Measurements from ENCODE around the gene IL20RB. TPM values are rescaled to one million over a fixed set of nuclear protein-coding genes. Genes with fewer than 3 reads are reported as not detected.

IL20RB gene
- total RNA-seq, 1 donor from 2014 or later = 1.8 TPM

DNA sequence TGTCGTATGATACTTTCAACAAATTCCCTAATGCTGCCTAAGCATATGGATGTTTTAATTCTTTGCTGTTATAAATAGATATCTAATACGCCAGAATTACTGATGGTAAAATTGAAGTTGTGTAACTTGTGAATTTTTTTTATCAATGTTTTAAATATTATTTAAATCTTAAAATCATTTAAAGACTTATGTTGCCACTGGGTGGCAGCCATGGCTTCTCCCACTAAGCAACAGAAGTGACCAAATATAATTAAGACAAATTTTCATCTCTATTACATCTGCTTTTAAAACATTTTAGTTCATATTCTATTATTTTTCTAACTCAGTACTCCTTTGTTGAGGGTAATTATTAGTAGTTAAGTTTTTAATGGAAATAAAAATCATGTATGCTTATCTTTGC lies 8.1 kb upstream of the IL20RB start:
- no peak for DNase-seq
- Mint-ChIP-seq H3K36me3 (ENCODE audit: unreplicated experiment) (peaks cover 9% of the 10 kb centered on the region), H3K9me3 (ENCODE audit: unreplicated experiment) (no peaks in the 10 kb centered on the region), H3K4me3 (ENCODE audit: unreplicated experiment) (no peak overlapping the region), H3K4me1 (ENCODE audit: low read depth, unreplicated experiment) (peaks cover 3% of the 10 kb centered on the region), H3K27ac (ENCODE audit: unreplicated experiment) (no peak overlapping the region), H3K27me3 (ENCODE audit: unreplicated experiment) (no peaks in the 10 kb centered on the region)
- TF ChIP-seq, protein P1, sequence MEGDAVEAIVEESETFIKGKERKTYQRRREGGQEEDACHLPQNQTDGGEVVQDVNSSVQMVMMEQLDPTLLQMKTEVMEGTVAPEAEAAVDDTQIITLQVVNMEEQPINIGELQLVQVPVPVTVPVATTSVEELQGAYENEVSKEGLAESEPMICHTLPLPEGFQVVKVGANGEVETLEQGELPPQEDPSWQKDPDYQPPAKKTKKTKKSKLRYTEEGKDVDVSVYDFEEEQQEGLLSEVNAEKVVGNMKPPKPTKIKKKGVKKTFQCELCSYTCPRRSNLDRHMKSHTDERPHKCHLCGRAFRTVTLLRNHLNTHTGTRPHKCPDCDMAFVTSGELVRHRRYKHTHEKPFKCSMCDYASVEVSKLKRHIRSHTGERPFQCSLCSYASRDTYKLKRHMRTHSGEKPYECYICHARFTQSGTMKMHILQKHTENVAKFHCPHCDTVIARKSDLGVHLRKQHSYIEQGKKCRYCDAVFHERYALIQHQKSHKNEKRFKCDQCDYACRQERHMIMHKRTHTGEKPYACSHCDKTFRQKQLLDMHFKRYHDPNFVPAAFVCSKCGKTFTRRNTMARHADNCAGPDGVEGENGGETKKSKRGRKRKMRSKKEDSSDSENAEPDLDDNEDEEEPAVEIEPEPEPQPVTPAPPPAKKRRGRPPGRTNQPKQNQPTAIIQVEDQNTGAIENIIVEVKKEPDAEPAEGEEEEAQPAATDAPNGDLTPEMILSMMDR (IDR thresholded peaks at IDR 0.05; ENCODE audit: partially characterized antibody, unreplicated experiment) = no peak

DNA sequence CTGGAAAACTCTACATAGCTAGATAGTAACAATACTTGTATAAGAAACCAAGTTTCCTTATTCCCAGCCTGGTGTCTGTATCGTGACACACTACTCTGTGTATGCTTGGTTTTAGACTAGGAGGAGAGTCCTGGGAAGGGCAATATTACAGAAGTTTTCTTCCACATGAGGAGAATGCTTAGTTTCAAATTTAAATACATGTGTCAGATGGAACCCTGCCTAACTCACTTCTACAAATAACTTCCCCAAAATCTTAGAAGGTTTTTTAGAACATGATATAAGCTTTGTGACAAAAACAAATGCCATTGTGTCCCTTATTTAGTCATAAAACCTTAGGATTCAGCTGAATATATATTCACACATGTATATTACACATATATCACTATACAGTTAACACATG lies 7.2 kb upstream of the IL20RB start:
- H3K36me3 Mint-ChIP-seq (ENCODE audit: unreplicated experiment) = peaks cover 8% of the 10 kb centered on the region
- TF ChIP-seq, protein P1 (IDR thresholded peaks at IDR 0.05; ENCODE audit: partially characterized antibody, unreplicated experiment) = no peak
- peaks cover under 1% of the 10 kb centered on the region for H3K4me1 Mint-ChIP-seq (ENCODE audit: low read depth, unreplicated experiment)
- H3K9me3 Mint-ChIP-seq (ENCODE audit: unreplicated experiment) = no peaks in the 10 kb centered on the region
- no peak overlapping the region for H3K27ac Mint-ChIP-seq (ENCODE audit: unreplicated experiment)
- no peak for DNase-seq
- H3K27me3 Mint-ChIP-seq (ENCODE audit: unreplicated experiment) = no peaks in the 10 kb centered on the region
- H3K4me3 Mint-ChIP-seq (ENCODE audit: unreplicated experiment) = no peak overlapping the region

DNA sequence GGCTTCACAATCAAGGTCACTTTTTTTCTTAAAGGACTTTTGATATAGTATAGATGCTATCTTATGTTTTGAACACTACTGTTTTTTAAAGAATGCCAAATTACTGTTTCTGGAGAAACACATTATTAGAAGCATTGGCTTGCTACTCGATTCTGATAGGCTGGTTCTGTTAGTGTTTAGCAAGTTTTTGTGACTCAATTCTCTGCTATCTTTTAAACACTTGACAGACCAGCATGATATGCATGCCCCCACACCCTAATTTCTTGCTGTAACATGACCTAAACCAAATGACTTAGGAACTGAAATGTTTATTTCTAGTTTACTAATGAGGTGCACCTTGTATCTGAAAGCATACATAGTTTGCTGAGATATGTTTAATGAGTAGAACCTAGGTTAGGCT lies 5.5 kb upstream of the IL20RB start:
- TF ChIP-seq, protein P1 (IDR thresholded peaks at IDR 0.05; ENCODE audit: partially characterized antibody, unreplicated experiment) = no peak
- Mint-ChIP-seq H3K36me3 (ENCODE audit: unreplicated experiment) (no peaks in the 10 kb centered on the region), H3K9me3 (ENCODE audit: unreplicated experiment) (no peaks in the 10 kb centered on the region), H3K27ac (ENCODE audit: unreplicated experiment) (no peak overlapping the region), H3K4me1 (ENCODE audit: low read depth, unreplicated experiment) (no peaks in the 10 kb centered on the region), H3K4me3 (ENCODE audit: unreplicated experiment) (no peak overlapping the region), H3K27me3 (ENCODE audit: unreplicated experiment) (no peaks in the 10 kb centered on the region)
- no peak for DNase-seq

DNA sequence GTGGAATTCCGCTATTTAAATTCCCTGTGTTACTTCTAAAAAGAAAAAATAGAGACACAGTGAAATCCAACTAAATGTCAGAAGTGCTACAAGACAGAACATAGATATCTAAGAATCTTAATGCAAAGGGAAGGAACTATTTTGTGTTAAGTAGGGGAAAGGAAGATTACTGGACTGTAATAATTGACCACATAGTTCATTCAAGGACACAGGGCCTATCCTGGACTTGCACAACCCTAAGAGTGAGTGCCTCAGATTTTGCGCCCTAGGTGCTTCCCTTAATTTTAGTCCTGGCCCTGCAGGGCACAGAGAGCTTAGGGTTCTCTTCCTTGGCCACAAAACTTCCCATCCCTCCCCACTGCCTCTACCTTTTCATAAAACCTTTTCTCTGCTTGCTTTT lies 3.5 kb upstream of the IL20RB start:
- H3K9me3 Mint-ChIP-seq (ENCODE audit: unreplicated experiment) = no peaks in the 10 kb centered on the region
- no peaks in the 10 kb centered on the region for H3K4me1 Mint-ChIP-seq (ENCODE audit: low read depth, unreplicated experiment)
- DNase-seq = no peak
- H3K36me3 Mint-ChIP-seq (ENCODE audit: unreplicated experiment) = no peaks in the 10 kb centered on the region
- H3K27me3 Mint-ChIP-seq (ENCODE audit: unreplicated experiment) = no peaks in the 10 kb centered on the region
- H3K27ac Mint-ChIP-seq (ENCODE audit: unreplicated experiment) = no peak overlapping the region
- H3K4me3 Mint-ChIP-seq (ENCODE audit: unreplicated experiment) = no peak overlapping the region
- TF ChIP-seq, protein P1 (IDR thresholded peaks at IDR 0.05; ENCODE audit: partially characterized antibody, unreplicated experiment) = no peak

DNA sequence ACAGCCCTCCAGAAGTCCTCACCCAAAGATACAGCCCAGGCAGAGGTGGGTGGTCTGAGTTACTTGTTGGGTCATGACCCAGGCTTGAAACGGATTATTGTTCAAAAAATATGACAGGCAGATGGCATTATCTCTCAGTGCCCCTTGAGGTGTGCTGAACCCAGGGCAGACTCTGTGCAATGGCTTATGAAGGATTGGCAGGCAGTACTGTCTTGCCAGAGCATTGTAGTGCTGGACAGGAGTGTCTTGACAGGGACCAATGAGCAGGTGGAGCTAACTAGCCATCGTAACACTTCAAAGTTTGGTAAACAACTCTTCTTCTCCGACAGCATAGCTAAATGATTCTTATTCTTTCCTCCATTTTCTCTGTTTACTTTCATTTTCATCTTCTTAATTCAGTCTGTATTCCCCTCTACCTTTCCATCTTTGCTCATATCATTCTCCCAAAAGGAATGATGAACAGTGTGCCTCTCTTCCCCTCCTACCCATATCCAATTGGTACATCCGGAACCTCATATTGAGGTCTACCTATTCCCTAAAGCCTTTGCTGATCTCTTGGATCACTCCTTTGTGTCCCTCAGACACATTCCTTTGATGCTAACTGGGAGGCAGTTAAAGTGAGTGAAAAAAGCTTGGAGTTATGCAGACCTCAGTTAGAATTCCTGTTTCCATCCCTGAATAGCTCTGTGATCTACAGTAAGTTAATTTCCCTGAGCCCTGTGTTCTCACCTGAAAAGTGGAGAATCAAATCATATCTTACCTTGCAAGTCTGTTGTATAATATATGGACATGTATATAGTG lies 2.6 kb upstream of the IL20RB start:
- DNase-seq = no peak
- Mint-ChIP-seq H3K4me1 (ENCODE audit: low read depth, unreplicated experiment) (no peaks in the 10 kb centered on the region), H3K4me3 (ENCODE audit: unreplicated experiment) (no peak overlapping the region), H3K9me3 (ENCODE audit: unreplicated experiment) (no peaks in the 10 kb centered on the region), H3K27me3 (ENCODE audit: unreplicated experiment) (no peaks in the 10 kb centered on the region), H3K27ac (ENCODE audit: unreplicated experiment) (no peak overlapping the region), H3K36me3 (ENCODE audit: unreplicated experiment) (no peaks in the 10 kb centered on the region)
- TF ChIP-seq, protein P1 (IDR thresholded peaks at IDR 0.05; ENCODE audit: partially characterized antibody, unreplicated experiment) = no peak

Data from glutamatergic neuron (in vitro differentiated cells).